ENCODE data around the gene PSMB7. TPM values are rescaled to one million over a fixed set of nuclear protein-coding genes. Genes with fewer than 3 reads are reported as not detected.

PSMB7 gene
- total and polyA plus RNA-seq, 2 of the 4 experiments (the other 2 are of a cell fraction): 340 to 430 TPM

DNA sequence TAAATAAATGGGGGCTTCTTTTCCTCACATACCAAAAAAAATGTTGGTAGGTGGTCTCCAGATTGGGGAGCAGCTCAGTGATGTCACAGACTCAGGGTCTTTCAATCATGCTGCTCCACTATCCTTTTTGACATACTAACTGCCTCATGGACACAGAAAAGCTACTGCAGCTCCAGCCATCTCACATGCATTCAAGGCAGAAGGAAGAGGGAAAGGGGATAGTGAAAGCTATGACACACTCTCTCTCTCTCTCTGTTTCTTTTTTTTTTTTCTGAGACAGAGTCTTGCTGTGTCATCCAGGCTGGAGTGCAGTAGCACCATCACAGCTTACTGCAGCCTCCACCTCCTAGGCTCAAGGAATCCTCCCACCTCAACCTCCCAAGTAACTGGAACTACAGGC, 27.1 kb upstream of the PSMB7 start:
- no peaks in the 10 kb centered on the region for H4K20me1 ChIP-seq (ENCODE audit: insufficient read depth, low read length)
- no peak overlapping the region for H2BK120ac ChIP-seq (ENCODE audit: low read depth, low read length)
- ATAC-seq (ENCODE audit: low read depth) (no peak), DNase-seq (no peak)
- no peak overlapping the region for H2AFZ ChIP-seq (replicated peaks; ENCODE audit: low read length, poor library complexity)
- H3K18ac ChIP-seq (ENCODE audit: low read depth, low read length): no peak overlapping the region
- intact Hi-C loops (cut with micrococcal nuclease): no loop called here
- H3K4me3 ChIP-seq (ENCODE audit: insufficient read depth, low read depth, low read length): no peak overlapping the region
- in situ Hi-C loops (cut with MboI; ENCODE audit: low sequenced_read_pairs): no loop called here
- BruUV-seq (replicated peaks): no TSS peak
- no peak overlapping the region for H3K23ac ChIP-seq (ENCODE audit: low read depth, low read length)
- H3K79me1 ChIP-seq (ENCODE audit: low read depth in 1 of 2, low read length in 2 of 2): no peaks in the 10 kb centered on the region
- no peak overlapping the region for H3K14ac ChIP-seq (replicated peaks; ENCODE audit: low read depth, low read length)
- no peaks in the 10 kb centered on the region for H3K4me1 ChIP-seq (ENCODE audit: control insufficient read depth, insufficient read depth, low read length)
- H2BK15ac ChIP-seq (ENCODE audit: low read depth, low read length): no peak overlapping the region
- H3K27ac ChIP-seq (ENCODE audit: insufficient read depth, low read length): no peak overlapping the region
- no peak for TF ChIP-seq RAD21 (IDR thresholded peaks at IDR 0.05; ENCODE audit: low read length)
- no peak for TF ChIP-seq BHLHE40 (IDR thresholded peaks at IDR 0.05; ENCODE audit: low read depth, low read length)
- no peak for TF ChIP-seq USF2 (IDR thresholded peaks at IDR 0.05; ENCODE audit: low read depth, low read length)
- H3K9me3 ChIP-seq (ENCODE audit: control insufficient read depth, insufficient read depth, low read length): peaks cover 13% of the 10 kb centered on the region
- dilution Hi-C loops (cut with HindIII; ENCODE audit: low sequenced_read_pairs, unreplicated experiment): no loop called here
- peaks cover 28% of the 10 kb centered on the region for H3K27me3 ChIP-seq (ENCODE audit: control insufficient read depth, insufficient read depth, low read length)
- no peaks in the 10 kb centered on the region for H3K9me1 ChIP-seq (ENCODE audit: insufficient read depth, low read length)
- H2BK20ac ChIP-seq (ENCODE audit: low read depth, low read length): no peak overlapping the region
- H3K4ac ChIP-seq (ENCODE audit: low read depth, low read length): no peak overlapping the region
- ChIA-PET POLR2A (ENCODE audit: unreplicated experiment) (no interaction called here), CTCF (no interaction called here)
- no peak overlapping the region for H2AK5ac ChIP-seq (ENCODE audit: low read depth, low read length)
- no peak overlapping the region for H2BK5ac ChIP-seq (ENCODE audit: low read depth, low read length, poor library complexity, severe bottlenecking)
- no peak overlapping the region for H3K4me2 ChIP-seq (ENCODE audit: low read depth, low read length)
- H3K9ac ChIP-seq (ENCODE audit: low read depth, low read length): no peak overlapping the region
- no peak overlapping the region for H3K56ac ChIP-seq (ENCODE audit: extremely low read depth, insufficient read depth, low read length)
- H2AK9ac ChIP-seq (replicated peaks; ENCODE audit: low read depth, low read length, poor library complexity): no peak overlapping the region
- H4K8ac ChIP-seq (ENCODE audit: low read depth in 2 of 2, low read length in 2 of 2): no peak overlapping the region
- H4K5ac ChIP-seq (ENCODE audit: low read depth, low read length): no peak overlapping the region
- H3K36me3 ChIP-seq (ENCODE audit: control insufficient read depth, insufficient read depth, low read length): no peaks in the 10 kb centered on the region
- no peak overlapping the region for H4K91ac ChIP-seq (ENCODE audit: insufficient read depth, low read depth, low read length)
